Astrocyte (in vitro differentiated cells and primary cell): Measurements from ENCODE around the gene RBAK.

Experiments used
- EZH2 ChIP-seq: IDR thresholded peaks from 2 replicates; pipeline ENCODE4 v1.6.1; 2012; ENCODE audit warnings: mild to moderate bottlenecking, low read length, inconsistent platforms; ENCODE audit not compliant: insufficient read depth
- TF ChIP-seq, protein P1 (sequence below): IDR thresholded peaks from 2 replicates; pipeline ENCODE4 v1.5.1; 2011; ENCODE audit warnings: low read depth, mild to moderate bottlenecking, inconsistent platforms, low read length, moderate library complexity; ENCODE audit not compliant: insufficient read depth

DNA sequence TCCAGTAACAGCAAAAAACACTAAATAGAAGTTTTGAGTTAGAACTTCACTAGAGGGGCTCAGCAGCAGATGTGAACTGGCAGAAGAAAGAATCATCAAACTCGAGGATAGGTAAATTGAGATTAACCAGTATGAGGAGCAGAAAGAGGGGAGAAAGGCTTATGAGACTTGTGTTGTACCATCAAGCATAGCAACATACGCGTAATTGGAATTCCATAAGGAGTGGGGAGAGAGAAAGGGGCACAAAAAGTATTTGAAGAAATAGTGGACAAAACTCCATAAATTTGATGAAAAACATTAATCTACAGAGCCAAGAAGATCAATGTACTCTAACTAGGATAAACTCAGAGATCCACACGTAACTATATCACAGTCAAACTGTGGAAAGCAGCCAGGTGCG, 48.3 kb downstream of the RBAK start:
- TF ChIP-seq, protein P1, sequence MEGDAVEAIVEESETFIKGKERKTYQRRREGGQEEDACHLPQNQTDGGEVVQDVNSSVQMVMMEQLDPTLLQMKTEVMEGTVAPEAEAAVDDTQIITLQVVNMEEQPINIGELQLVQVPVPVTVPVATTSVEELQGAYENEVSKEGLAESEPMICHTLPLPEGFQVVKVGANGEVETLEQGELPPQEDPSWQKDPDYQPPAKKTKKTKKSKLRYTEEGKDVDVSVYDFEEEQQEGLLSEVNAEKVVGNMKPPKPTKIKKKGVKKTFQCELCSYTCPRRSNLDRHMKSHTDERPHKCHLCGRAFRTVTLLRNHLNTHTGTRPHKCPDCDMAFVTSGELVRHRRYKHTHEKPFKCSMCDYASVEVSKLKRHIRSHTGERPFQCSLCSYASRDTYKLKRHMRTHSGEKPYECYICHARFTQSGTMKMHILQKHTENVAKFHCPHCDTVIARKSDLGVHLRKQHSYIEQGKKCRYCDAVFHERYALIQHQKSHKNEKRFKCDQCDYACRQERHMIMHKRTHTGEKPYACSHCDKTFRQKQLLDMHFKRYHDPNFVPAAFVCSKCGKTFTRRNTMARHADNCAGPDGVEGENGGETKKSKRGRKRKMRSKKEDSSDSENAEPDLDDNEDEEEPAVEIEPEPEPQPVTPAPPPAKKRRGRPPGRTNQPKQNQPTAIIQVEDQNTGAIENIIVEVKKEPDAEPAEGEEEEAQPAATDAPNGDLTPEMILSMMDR = no peak
- TF ChIP-seq EZH2 = no peak
